A673 (cell line): ENCODE results near the gene NEU4. TPM values are rescaled to one million over a fixed set of nuclear protein-coding genes. Genes with fewer than 3 reads are reported as not detected.

Experiments used
- BruUV-seq: library from RNA; stranded (reverse); fragments of 400-500 nt; replicated peaks from 2 replicates; lab custom pipeline; 2021; lab: Mats Ljungman, UMichigan
- CTCF ChIA-PET: fragments of 300-600 bp; sonication (Branson Sonifier 250); formaldehyde crosslinking; loops from one replicate; lab custom pipeline; 2022; ENCODE audit warnings: antibody characterized with exemption; lab: Charles Lee
- POLR2A ChIA-PET: fragments of 300-600 bp; sonication (Branson Sonifier 250); formaldehyde crosslinking; loops from one replicate; lab custom pipeline; 2022; ENCODE audit warnings: antibody characterized with exemption; ENCODE audit not compliant: low non-redundant PET; lab: Charles Lee
- DNase-seq: peaks from one replicate; pipeline ENCODE4 v3.0.0-alpha.2; 2015; ENCODE audit warnings: low spot score
- H3K27ac ChIP-seq: fragments of 200-600 bp; sonication (generic); 2 replicates; pipeline ENCODE4 v1.5.1; 2016; ENCODE audit warnings: mixed run types, low read depth, mild to moderate bottlenecking, mixed read lengths, antibody characterized with exemption, low read length; ENCODE audit not compliant: poor library complexity, severe bottlenecking
- H3K27me3 ChIP-seq: fragments of 200-600 bp; sonication (generic); replicated peaks from 2 replicates; pipeline ENCODE4 v1.6.1; 2017; ENCODE audit warnings: mixed run types, low read depth, mild to moderate bottlenecking, mixed read lengths, antibody characterized with exemption, low read length; ENCODE audit not compliant: insufficient read depth, poor library complexity
- H3K36me3 ChIP-seq: fragments of 200-600 bp; sonication (generic); 2 replicates; pipeline ENCODE4 v1.6.1; 2016; ENCODE audit warnings: mixed run types, mild to moderate bottlenecking, mixed read lengths, antibody characterized with exemption, low read length; ENCODE audit not compliant: insufficient read depth, poor library complexity, severe bottlenecking
- H3K4me1 ChIP-seq: fragments of 200-600 bp; sonication (generic); 2 replicates; pipeline ENCODE4 v1.6.1; 2017; ENCODE audit warnings: mixed run types, mild to moderate bottlenecking, mixed read lengths, antibody characterized with exemption, low read length; ENCODE audit not compliant: insufficient read depth, poor library complexity, severe bottlenecking
- H3K4me3 ChIP-seq: fragments of 200-600 bp; sonication (generic); 2 replicates; pipeline ENCODE4 v1.5.1; 2016; ENCODE audit warnings: low read depth, mixed run types, mild to moderate bottlenecking, mixed read lengths, low read length; ENCODE audit not compliant: poor library complexity, severe bottlenecking
- H3K9me3 ChIP-seq: fragments of 200-600 bp; sonication (generic); 2 replicates; pipeline ENCODE4 v1.6.1; 2016; ENCODE audit warnings: mixed run types, low read depth, mild to moderate bottlenecking, mixed read lengths, antibody characterized with exemption, low read length; ENCODE audit not compliant: poor library complexity, severe bottlenecking
- EZH2 ChIP-seq: fragments of 200-600 bp; sonication (generic); IDR thresholded peaks from 2 replicates; pipeline ENCODE4 v1.6.1; 2017; ENCODE audit warnings: borderline replicate concordance, low read depth, mild to moderate bottlenecking, mixed read lengths, antibody characterized with exemption, low read length; ENCODE audit not compliant: poor library complexity, severe bottlenecking
- intact Hi-C: fragments of 100-400 bp; cut with micrococcal nuclease; formaldehyde crosslinking; loops from one replicate; pipeline ENCODE4 v1.10.0; 2022; ENCODE audit not compliant: unreplicated experiment
- total RNA-seq: library from RNA; stranded (reverse); gene quantifications from 2 replicates; pipeline ENCODE4 v1.2.3, GENCODE V29; 2021
- TF ChIP-seq, protein P1 (sequence below): fragments of 300-800, 200-600 bp; sonication (generic); conservative IDR thresholded peaks from 2 replicates; pipeline ENCODE4 v1.5.1; 2017; ENCODE audit warnings: low read depth, mild to moderate bottlenecking, antibody characterized with exemption, low read length, moderate library complexity, mixed read lengths

The NEU4 gene
- total RNA-seq, 1 experiment from 2014 or later, result 48.4 TPM

DNA sequence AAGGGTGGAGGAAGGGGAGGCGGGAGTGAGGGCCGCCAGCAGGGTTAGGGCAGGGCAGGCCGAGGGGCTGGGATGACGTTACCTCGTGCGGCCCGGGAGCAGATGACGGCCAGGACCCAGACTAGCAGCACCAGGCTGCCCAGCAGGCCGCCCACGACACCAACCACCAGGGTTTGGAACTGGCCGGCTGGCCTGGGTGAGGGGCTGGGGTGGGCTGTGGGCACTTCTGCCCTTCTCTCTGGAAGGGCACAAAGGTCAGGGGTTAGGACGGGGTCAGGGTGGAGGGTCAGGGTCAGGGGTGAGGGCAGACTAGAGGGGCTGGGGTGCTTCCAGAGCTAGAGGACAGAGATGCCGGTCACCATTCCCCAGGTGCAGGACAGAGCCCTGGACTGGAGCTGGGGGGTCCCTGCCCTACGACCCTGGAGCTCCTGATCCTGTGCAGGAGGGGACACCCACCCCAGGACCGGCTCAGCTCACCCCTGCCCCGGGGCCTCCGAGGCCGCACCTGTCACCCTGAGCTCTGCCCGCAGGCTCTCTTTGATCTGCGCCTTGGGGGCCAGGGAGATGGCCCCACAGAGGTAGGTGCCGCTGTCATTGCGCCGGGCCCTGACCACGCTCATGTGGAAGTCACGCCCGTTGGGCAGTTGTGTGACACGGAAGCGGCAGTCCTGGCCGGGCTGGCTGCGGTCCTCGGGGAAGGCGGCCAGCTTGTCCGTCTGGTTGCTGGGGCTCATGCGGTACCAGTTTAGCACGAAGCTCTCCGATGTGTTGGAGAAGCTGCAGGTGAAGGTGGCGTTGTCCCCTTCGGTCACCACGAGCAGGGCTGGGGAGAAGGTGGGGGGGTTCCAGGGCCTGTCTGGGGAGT lies 43.4 kb downstream of the NEU4 start:
- POLR2A ChIA-PET, result no interaction called here
- Histone ChIP-seq H3K9me3 (no peaks in the 10 kb centered on the region), H3K27me3 (no peaks in the 10 kb centered on the region), H3K4me3 (no peak overlapping the region), H3K27ac (no peak overlapping the region), H3K4me1 (peaks cover 12% of the 10 kb centered on the region), H3K36me3 (no peaks in the 10 kb centered on the region)
- DNase-seq, result no peak
- BruUV-seq, result no TSS peak
- CTCF ChIA-PET, result no interaction called here
- intact Hi-C loops, result no loop called here
- TF ChIP-seq, protein P1, sequence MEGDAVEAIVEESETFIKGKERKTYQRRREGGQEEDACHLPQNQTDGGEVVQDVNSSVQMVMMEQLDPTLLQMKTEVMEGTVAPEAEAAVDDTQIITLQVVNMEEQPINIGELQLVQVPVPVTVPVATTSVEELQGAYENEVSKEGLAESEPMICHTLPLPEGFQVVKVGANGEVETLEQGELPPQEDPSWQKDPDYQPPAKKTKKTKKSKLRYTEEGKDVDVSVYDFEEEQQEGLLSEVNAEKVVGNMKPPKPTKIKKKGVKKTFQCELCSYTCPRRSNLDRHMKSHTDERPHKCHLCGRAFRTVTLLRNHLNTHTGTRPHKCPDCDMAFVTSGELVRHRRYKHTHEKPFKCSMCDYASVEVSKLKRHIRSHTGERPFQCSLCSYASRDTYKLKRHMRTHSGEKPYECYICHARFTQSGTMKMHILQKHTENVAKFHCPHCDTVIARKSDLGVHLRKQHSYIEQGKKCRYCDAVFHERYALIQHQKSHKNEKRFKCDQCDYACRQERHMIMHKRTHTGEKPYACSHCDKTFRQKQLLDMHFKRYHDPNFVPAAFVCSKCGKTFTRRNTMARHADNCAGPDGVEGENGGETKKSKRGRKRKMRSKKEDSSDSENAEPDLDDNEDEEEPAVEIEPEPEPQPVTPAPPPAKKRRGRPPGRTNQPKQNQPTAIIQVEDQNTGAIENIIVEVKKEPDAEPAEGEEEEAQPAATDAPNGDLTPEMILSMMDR, result no peak
- no peak for TF ChIP-seq EZH2

DNA sequence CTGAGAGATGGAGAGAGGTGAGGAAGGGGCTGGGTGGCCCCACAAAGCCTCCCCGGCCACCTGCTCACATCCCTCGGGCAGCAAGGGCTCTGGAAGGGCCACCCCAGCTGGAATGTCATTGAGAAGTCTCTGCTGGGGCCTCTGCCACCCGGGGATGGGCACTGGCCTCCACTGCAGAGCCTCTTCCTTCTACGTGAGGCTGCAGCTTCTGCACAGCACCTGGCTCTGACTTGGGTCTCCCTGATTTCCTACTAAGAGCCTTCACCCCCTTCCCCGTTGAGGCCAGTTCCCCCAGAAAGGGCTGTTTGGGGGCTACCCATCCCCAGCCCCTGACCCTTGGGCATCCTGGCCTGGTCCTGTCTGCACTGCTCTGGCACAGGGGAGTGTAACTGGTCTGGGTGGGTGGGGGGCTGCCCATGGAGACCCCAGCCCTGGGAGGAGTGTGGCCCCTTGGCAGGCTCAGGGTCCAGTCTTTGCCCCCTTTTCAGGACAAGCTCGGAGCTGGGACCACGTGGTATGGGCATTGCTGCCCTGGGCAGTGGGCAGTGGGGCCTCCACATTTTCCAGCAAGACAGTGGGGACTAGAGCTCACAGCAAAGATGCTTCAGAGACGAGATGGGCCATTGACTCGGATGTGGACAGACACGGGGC lies 44.1 kb downstream of the NEU4 start:
- no peaks in the 10 kb centered on the region for H3K9me3 ChIP-seq

DNA sequence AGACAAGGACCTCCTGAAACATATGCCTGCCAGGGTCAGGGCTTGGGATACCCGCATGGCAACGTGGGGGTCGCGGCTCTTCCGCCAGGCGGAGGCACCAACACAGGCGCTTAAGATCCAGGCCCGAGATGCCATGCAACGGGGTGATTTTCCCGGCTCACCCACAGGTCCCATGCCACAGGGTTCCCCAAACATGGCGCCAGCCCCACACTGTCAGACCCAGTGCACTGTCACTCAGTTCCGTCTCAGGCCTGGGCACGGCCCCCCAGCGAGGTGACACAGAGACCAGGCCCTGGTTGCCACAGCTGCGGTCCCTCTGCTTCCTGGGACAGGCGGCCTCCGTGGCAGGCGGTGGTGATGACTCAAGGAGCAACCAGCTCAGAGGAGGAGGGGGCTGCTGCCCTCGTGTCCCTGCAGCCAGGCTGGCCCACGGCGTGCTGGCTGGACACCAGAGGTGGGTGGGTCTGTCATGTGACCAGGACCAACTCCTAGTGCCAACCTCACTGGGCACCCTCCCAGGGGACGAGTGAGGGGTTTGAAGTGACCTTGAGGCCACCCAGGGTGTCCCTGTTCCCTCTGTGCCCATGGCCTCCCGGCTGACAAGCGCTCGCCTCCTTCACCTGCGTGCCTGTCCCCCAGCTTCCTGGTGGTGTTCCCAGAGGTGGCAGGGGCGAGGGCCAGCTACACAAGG lies 44.8 kb downstream of the NEU4 start:
- no peaks in the 10 kb centered on the region for H3K9me3 ChIP-seq
- CTCF ChIA-PET, result no interaction called here
- H3K27ac ChIP-seq, result peak overlapping the region; percentile 67
- no peaks in the 10 kb centered on the region for H3K36me3 ChIP-seq
- intact Hi-C loops, result no loop called here
- H3K27me3 ChIP-seq, result no peaks in the 10 kb centered on the region
- no peak overlapping the region for H3K4me3 ChIP-seq
- BruUV-seq, result no TSS peak
- TF ChIP-seq, protein P1, result no peak
- TF ChIP-seq EZH2, result no peak
- POLR2A ChIA-PET, result no interaction called here
- H3K4me1 ChIP-seq, result peaks cover 12% of the 10 kb centered on the region
- DNase-seq, result no peak

More for the DNA sequence above, 44.1 kb downstream of the NEU4 start:
- Histone ChIP-seq H3K27ac (no peak overlapping the region), H3K4me3 (no peak overlapping the region), H3K4me1 (peaks cover 12% of the 10 kb centered on the region), H3K27me3 (no peaks in the 10 kb centered on the region), H3K36me3 (no peaks in the 10 kb centered on the region)
- no TSS peak for BruUV-seq
- intact Hi-C loops, result no loop called here
- CTCF ChIA-PET, result no interaction called here
- POLR2A ChIA-PET, result no interaction called here
- no peak for DNase-seq
- TF ChIP-seq, protein P1, result no peak
- no peak for TF ChIP-seq EZH2
